ENCODE results near the gene AURKA.

The AURKA gene

GRCh38 chr20:56383334-56383733, 8.7 kb downstream of the AURKA start:
- no peak for TF ChIP-seq CTCF (conservative IDR thresholded peaks at IDR 0.05; ENCODE audit: low read depth, low read length)
- no peak overlapping the region for H3K4me2 ChIP-seq
- H3K4me3 ChIP-seq (IDR thresholded peaks at IDR 0.05; ENCODE audit: insufficient read depth, low read depth, low read length), result no peak overlapping the region
- peaks cover 35% of the 10 kb centered on the region; the same call in 1 of the 2 replicates for H3K79me2 ChIP-seq (ENCODE audit: insufficient read depth, low read depth)
- H3K9ac ChIP-seq, result no peak overlapping the region
- no peak overlapping the region for H2AFZ ChIP-seq (ENCODE audit: low read depth)
- H3K36me3 ChIP-seq (ENCODE audit: insufficient read depth), result peaks cover 10% of the 10 kb centered on the region; the same call in 1 of the 2 replicates
- no peaks in the 10 kb centered on the region for H3K27me3 ChIP-seq (ENCODE audit: insufficient read depth, low read depth)
- peaks cover 48% of the 10 kb centered on the region for H3K4me1 ChIP-seq (ENCODE audit: low read depth, poor library complexity, severe bottlenecking)
- H3K27ac ChIP-seq, result no peak overlapping the region
- H4K20me1 ChIP-seq (ENCODE audit: insufficient read depth), result no peaks in the 10 kb centered on the region

GRCh38 chr20:56382696-56383095, 9.3 kb downstream of the AURKA start:
- no peak overlapping the region for H3K27ac ChIP-seq
- peaks cover 7% of the 10 kb centered on the region; the same call in 1 of the 2 replicates for H3K36me3 ChIP-seq (ENCODE audit: insufficient read depth)
- no peak for TF ChIP-seq CTCF (conservative IDR thresholded peaks at IDR 0.05; ENCODE audit: low read depth, low read length)
- no peaks in the 10 kb centered on the region for H4K20me1 ChIP-seq (ENCODE audit: insufficient read depth)
- no peaks in the 10 kb centered on the region for H3K27me3 ChIP-seq (ENCODE audit: insufficient read depth, low read depth)
- no peak overlapping the region for H3K4me3 ChIP-seq (IDR thresholded peaks at IDR 0.05; ENCODE audit: insufficient read depth, low read depth, low read length)
- no peak overlapping the region for H3K9ac ChIP-seq
- H3K79me2 ChIP-seq (ENCODE audit: insufficient read depth, low read depth), result peaks cover 31% of the 10 kb centered on the region; the same call in 1 of the 2 replicates
- no peak overlapping the region for H2AFZ ChIP-seq (ENCODE audit: low read depth)
- peak overlapping the region; percentile 59; the same call in 1 of the 2 replicates for H3K4me2 ChIP-seq
- peaks cover 48% of the 10 kb centered on the region for H3K4me1 ChIP-seq (ENCODE audit: low read depth, poor library complexity, severe bottlenecking)

GRCh38 chr20:56381501-56381900, 10.5 kb downstream of the AURKA start:
- Histone ChIP-seq H3K4me1 (ENCODE audit: low read depth, poor library complexity, severe bottlenecking) (peaks cover 48% of the 10 kb centered on the region), H3K9ac (no peak overlapping the region), H3K4me3 (IDR thresholded peaks at IDR 0.05; ENCODE audit: insufficient read depth, low read depth, low read length) (no peak overlapping the region), H2AFZ (ENCODE audit: low read depth) (no peak overlapping the region), H3K79me2 (ENCODE audit: insufficient read depth, low read depth) (peaks cover 35% of the 10 kb centered on the region; the same call in 1 of the 2 replicates), H4K20me1 (ENCODE audit: insufficient read depth) (no peaks in the 10 kb centered on the region), H3K36me3 (ENCODE audit: insufficient read depth) (peaks cover 7% of the 10 kb centered on the region; the same call in 1 of the 2 replicates), H3K27me3 (ENCODE audit: insufficient read depth, low read depth) (no peaks in the 10 kb centered on the region), H3K4me2 (peak overlapping the region; percentile 59), H3K27ac (peak overlapping the region; percentile 34; the same call in 1 of the 2 replicates)
- TF ChIP-seq CTCF (conservative IDR thresholded peaks at IDR 0.05; ENCODE audit: low read depth, low read length), result no peak

GRCh38 chr20:56380375-56380774, 11.6 kb downstream of the AURKA start:
- Histone ChIP-seq H3K79me2 (ENCODE audit: insufficient read depth, low read depth) (peaks cover 46% of the 10 kb centered on the region), H3K4me2 (no peak overlapping the region), H4K20me1 (ENCODE audit: insufficient read depth) (no peaks in the 10 kb centered on the region), H3K36me3 (ENCODE audit: insufficient read depth) (no peaks in the 10 kb centered on the region; the same call in 1 of the 2 replicates), H3K27ac (no peak overlapping the region), H3K4me1 (ENCODE audit: low read depth, poor library complexity, severe bottlenecking) (peaks cover 52% of the 10 kb centered on the region), H3K27me3 (ENCODE audit: insufficient read depth, low read depth) (no peaks in the 10 kb centered on the region), H2AFZ (ENCODE audit: low read depth) (no peak overlapping the region), H3K9ac (no peak overlapping the region), H3K4me3 (IDR thresholded peaks at IDR 0.05; ENCODE audit: insufficient read depth, low read depth, low read length) (no peak overlapping the region)
- no peak for TF ChIP-seq CTCF (conservative IDR thresholded peaks at IDR 0.05; ENCODE audit: low read depth, low read length)

Data from KMS-11 (cell line).